Large intestine (tissue), 3 donors: ENCODE measurements around the gene ABHD16A. TPM values are rescaled to one million over a fixed set of nuclear protein-coding genes. Genes with fewer than 3 reads are reported as not detected.

Source experiments
- DNase-seq, 2 donors: peaks; one replicate each; pipeline versions ENCODE4 v3.0.0 to v3.0.0-alpha.2; 2013
- H3K27ac ChIP-seq: one replicate; pipeline ENCODE4 v1.5.1; 2013; ENCODE audit warnings: low read length
- H3K27me3 ChIP-seq: 2 replicates; pipeline ENCODE4 v1.6.1; 2013; ENCODE audit warnings: low read length; ENCODE audit not compliant: control insufficient read depth, insufficient read depth
- H3K36me3 ChIP-seq: 2 replicates; pipeline ENCODE4 v1.6.1; 2013; ENCODE audit warnings: low read length; ENCODE audit not compliant: control insufficient read depth, insufficient read depth
- H3K4me1 ChIP-seq: one replicate; pipeline ENCODE4 v1.6.1; 2013; ENCODE audit warnings: low read length; ENCODE audit not compliant: control insufficient read depth, insufficient read depth
- H3K4me3 ChIP-seq: one replicate; pipeline ENCODE4 v1.5.1; 2013; ENCODE audit warnings: low read length
- H3K9me3 ChIP-seq: one replicate; pipeline ENCODE4 v1.6.1; 2013; ENCODE audit warnings: mild to moderate bottlenecking, low read depth, low read length, moderate library complexity; ENCODE audit not compliant: control insufficient read depth
- WGBS: methylation state at CpG from one replicate; pipeline ENCODE4 v1.1.5; 2013; ENCODE audit warnings: low lambda C conversion rate; ENCODE audit not compliant: insufficient coverage; 5-methylcytosine and 5-hydroxymethylcytosine counted together
- polyA plus RNA-seq: library from polyadenylated mRNA; unstranded; fragments of 120-200 nt; gene quantifications from one replicate; pipeline ENCODE4 v1.2.1, GENCODE V29; 2013

The ABHD16A gene
- polyA plus RNA-seq, 1 donor = 62.5 TPM

DNA sequence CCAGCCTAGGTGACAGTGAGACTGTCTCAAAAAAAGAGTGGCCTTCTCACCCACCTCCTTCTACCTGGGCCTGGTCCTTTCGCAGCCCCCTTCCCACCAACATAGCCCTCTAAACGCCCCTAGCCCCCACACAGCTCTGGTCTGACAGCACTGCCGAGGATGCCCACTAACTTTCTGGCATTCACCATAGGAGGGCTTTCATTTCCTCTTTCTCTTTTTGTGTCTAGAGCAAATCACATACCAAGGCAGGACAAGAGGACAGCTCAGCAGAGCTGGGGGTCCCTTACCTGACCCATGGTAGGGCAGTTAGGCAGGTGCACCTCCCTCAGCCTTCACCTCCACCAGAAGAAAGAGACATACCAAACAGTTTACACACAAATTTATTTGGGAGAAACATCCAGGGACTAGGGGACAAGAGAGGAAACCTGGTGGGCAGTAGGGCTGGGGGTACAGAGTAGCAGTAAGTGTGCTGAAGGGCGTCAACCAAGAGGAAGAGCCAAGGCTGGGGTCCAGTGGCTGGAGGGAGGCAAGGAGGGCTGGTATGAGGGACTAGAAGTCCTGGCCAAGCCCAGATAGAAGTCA, 26.7 kb downstream of the ABHD16A start:
- Histone ChIP-seq H3K36me3 (peaks cover 20% of the 10 kb centered on the region), H3K4me3 (no peak overlapping the region), H3K27me3 (no peaks in the 10 kb centered on the region), H3K4me1 (peaks cover 9% of the 10 kb centered on the region), H3K9me3 (no peaks in the 10 kb centered on the region), H3K27ac (no peak overlapping the region)
- no peak for DNase-seq
- WGBS = no CpG with 5 or more reads among the region's 4 CpGs

GRCh38 chr6:31669676-31670075, 33.4 kb downstream of the ABHD16A start, which contains the start of gene LY6G5B:
Gene LY6G5B, plus strand, starts transcription at chr6:31669976. Its CDS starts 975 bp downstream, at chr6:31670951.
- no peak within 1 kb of the TSS for H3K27ac ChIP-seq
- no peaks in the 10 kb centered on the region for H3K27me3 ChIP-seq
- H3K36me3 ChIP-seq = peaks cover 64% of the 10 kb centered on the region
- no peak for DNase-seq
- peaks cover 3% of the 10 kb centered on the region for H3K4me1 ChIP-seq
- H3K9me3 ChIP-seq = no peaks in the 10 kb centered on the region
- H3K4me3 ChIP-seq = no peak within 1 kb of the TSS
- WGBS = 70% methylated on average over 2 of the region's 8 CpGs

DNA sequence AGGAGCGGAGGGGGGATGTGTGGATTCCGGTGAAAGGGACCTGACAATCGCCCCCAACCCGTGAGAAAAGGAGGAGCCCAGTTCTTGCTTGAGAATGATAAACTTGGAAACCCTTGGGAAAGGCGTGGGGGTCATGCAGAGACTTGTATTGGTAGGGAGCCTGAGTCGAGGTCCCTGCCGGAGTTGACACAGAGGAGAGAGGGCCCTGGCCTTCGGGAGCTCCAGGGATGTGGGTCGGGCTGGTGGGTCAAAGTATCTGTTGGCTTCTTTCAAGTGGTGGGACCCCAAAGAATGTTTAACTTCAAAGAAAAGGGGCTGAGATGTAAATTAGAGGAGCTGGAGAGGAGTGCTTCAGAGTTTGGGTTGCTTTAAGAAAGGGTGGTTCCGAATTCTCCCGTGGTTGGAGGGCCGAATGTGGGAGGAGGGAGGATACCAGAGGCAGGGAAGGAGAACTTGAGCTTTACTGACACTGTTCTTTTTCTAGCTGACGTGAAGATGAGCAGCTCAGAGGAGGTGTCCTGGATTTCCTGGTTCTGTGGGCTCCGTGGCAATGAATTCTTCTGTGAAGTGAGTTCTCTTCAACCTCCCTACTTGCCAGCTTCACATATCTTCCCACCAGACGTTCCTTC, 36.7 kb downstream of the ABHD16A start:
- Histone ChIP-seq H3K9me3 (no peaks in the 10 kb centered on the region), H3K27me3 (no peaks in the 10 kb centered on the region), H3K36me3 (peaks cover 57% of the 10 kb centered on the region), H3K4me3 (peak overlapping the region; percentile 93), H3K27ac (peak overlapping the region; percentile 97), H3K4me1 (peaks cover 19% of the 10 kb centered on the region)
- WGBS = 11% methylated on average over 6 of the region's 15 CpGs
- DNase-seq = no peak

DNA sequence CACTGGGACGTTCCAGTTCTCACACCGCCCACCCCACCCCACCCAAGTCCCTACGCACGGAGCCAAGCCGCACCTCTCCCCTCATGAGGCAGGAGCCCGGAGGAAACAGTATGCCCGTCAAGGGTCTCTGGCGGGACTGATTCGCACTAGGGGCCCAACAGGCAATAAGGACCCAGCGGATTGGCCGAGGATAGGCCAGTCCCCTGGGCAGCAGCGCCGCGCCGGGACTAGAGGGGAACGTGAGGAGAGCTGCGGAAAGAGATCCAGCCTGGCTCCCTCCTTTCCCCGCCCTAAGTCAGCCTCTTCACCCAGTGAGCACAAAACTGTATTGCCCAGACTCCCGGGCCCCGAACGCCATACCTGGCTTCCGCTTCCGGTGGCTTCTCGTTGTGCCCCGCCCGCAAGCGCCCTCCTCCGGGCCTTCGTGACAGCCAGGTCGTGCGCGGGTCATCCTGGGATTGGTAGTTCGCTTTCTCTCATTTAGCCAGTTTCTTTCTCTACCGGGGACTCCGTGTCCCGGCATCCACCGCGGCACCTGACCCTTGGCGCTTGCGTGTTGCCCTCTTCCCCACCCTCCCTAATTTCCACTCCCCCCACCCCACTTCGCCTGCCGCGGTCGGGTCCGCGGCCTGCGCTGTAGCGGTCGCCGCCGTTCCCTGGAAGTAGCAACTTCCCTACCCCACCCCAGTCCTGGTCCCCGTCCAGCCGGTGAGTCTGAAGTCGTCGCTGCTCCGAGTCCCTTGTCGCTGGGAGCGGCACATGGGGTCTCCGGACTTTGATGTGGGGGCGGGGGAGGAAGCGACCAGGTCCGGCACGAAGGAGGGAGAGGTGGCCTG, 37.4 kb downstream of the ABHD16A start, which contains the start of gene CSNK2B:
CSNK2B (plus strand) TSS at position 580 of the 836 bp plus-strand sequence. CDS start 752 bp downstream, outside the sequence.
- peak within 1 kb of the TSS; percentile 97 for H3K27ac ChIP-seq
- H3K4me3 ChIP-seq = peak within 1 kb of the TSS; percentile 93
- peak; percentile 97 to 98 for DNase-seq
- no peaks in the 10 kb centered on the region for H3K27me3 ChIP-seq
- no peaks in the 10 kb centered on the region for H3K9me3 ChIP-seq
- WGBS = no CpG with 5 or more reads among the region's 63 CpGs
- H3K4me1 ChIP-seq = peaks cover 25% of the 10 kb centered on the region
- peaks cover 50% of the 10 kb centered on the region for H3K36me3 ChIP-seq

DNA sequence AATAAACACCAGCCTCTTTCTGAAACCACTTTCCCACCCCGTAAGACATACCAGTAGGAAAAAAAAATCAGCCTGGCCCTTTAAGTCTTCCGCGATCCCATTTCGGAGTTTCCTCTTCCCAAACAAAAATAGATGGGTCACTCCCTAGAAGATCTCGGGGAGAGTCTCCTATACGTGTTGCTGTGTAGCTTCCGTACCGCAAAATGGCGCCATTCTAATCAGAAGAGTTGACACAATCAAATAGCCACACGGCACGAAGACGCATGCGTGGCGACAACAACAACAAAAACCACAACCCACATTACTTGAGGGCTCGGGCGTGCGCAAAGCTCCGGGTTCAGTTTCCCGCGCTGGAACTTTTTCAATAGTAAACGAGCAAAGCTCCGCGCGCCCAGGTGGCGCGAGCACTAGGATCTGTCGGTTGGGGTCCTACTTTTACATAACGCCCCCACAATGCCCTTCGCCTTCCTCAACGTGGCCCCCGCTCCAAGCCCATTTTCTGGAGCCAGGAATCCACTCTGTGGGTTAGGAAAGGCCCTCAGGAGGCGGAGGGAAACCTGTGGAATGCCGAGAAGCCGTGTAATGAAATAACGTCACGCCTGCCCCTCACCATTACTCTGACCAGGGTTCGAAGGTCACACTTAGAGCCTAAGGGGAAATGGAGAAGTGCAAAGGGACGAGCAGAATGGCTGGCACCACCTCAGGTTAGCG, 38.2 kb downstream of the ABHD16A start, which contains the start of gene GPANK1:
GPANK1 (minus strand) TSS at position 208 of the 711 bp plus-strand sequence. CDS start 519 bp downstream, outside the sequence.
- Histone ChIP-seq H3K4me1 (peaks cover 25% of the 10 kb centered on the region), H3K4me3 (peak within 1 kb of the TSS; percentile 93), H3K9me3 (no peaks in the 10 kb centered on the region), H3K36me3 (peaks cover 42% of the 10 kb centered on the region), H3K27me3 (no peaks in the 10 kb centered on the region), H3K27ac (peak within 1 kb of the TSS; percentile 97)
- no CpG with 5 or more reads among the region's 39 CpGs for WGBS
- peak; percentile 95 for DNase-seq

DNA sequence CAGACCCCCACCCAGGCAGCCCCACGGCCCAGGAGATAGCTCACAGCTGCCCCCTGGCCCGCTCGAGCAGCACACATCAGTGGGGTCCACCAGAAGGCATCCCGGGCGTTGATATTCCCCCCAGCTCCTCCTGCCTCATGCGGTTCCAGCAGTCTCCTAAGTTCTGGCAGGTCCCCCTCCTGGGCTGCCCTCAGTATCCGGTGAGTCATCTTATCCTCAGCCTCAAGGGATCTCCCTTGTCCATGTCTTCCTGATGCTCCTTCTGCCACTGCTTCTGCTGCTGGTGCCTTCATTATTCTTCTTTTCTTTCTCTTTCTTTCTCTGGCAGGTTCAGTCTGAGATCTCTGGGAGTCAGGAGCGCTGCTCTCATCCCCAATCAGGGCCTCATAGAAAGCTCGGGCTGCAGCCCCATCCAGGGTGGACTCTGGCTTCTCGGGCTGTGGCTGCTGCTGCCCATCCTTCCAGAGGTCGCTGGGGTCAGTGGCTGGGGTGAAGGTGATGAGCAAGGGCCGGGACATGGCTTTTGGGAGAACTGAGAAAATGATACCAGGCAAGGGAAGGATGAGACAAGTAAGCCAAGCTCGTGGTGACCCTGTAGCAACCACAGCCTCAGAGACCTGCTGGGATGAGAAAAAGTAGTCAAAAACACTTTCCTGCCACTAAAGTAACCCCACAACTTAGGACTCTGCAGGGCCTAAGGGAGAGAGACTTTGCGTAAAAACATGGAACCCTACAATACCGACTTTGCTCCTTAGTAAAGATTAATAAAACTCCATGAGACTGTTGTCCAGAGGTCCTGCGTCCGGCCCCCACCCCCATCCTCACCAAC, 38.9 kb downstream of the ABHD16A start:
- 0% methylated on average over 2 of the region's 17 CpGs for WGBS

GRCh38 chr6:31663126-31663960, 39.8 kb downstream of the ABHD16A start:
- Histone ChIP-seq H3K4me3 (peak overlapping the region; percentile 93), H3K36me3 (peaks cover 29% of the 10 kb centered on the region), H3K9me3 (no peaks in the 10 kb centered on the region), H3K27me3 (no peaks in the 10 kb centered on the region), H3K4me1 (peaks cover 38% of the 10 kb centered on the region), H3K27ac (peak overlapping the region; percentile 97)
- 20% methylated on average over 1 of the region's 9 CpGs for WGBS
- peak in 1 of 2 donors; percentile 72 for DNase-seq

More for the DNA sequence above, 38.9 kb downstream of the ABHD16A start:
- Histone ChIP-seq H3K27ac (peak overlapping the region; percentile 97), H3K27me3 (no peaks in the 10 kb centered on the region), H3K9me3 (no peaks in the 10 kb centered on the region), H3K4me3 (peak overlapping the region; percentile 93), H3K36me3 (peaks cover 34% of the 10 kb centered on the region), H3K4me1 (peaks cover 30% of the 10 kb centered on the region)
- peak in 1 of 2 donors; percentile 54 for DNase-seq

- Histone ChIP-seq H3K27ac (no peak overlapping the region), H3K9me3 (no peaks in the 10 kb centered on the region), H3K4me1 (peaks cover 43% of the 10 kb centered on the region), H3K36me3 (peaks cover 28% of the 10 kb centered on the region), H3K4me3 (no peak overlapping the region), H3K27me3 (no peaks in the 10 kb centered on the region)
- 100% methylated on average over 1 of the region's 12 CpGs for WGBS
- no peak for DNase-seq
Observed at GRCh38 chr6:31662124-31662723, 40.9 kb downstream of the ABHD16A start.
